BE2C (cell line): ENCODE results near the gene GNL3. TPM values are rescaled to one million over a fixed set of nuclear protein-coding genes. Genes with fewer than 3 reads are reported as not detected.

Experiments
- DNase-seq: peaks from one replicate; pipeline ENCODE4 v3.0.0-alpha.2; 2020
- H3K27me3 ChIP-seq: fragments of 250-450 bp; sonication (Bioruptor Pico); 2 replicates; pipeline ENCODE4 v1.5.1; 2020; ENCODE audit warnings: mild to moderate bottlenecking
- H3K36me3 ChIP-seq: fragments of 250-450 bp; sonication (Bioruptor Pico); 2 replicates; pipeline ENCODE4 v1.5.1; 2020; ENCODE audit warnings: mild to moderate bottlenecking
- H3K4me1 ChIP-seq: fragments of 250-450 bp; sonication (Bioruptor Pico); 2 replicates; pipeline ENCODE4 v1.5.1; 2020
- H3K4me3 ChIP-seq: 2 replicates; pipeline ENCODE4 v1.5.1; 2011; ENCODE audit warnings: low read depth, low read length
- H3K9me3 ChIP-seq: fragments of 250-450 bp; sonication (Bioruptor Pico); 2 replicates; pipeline ENCODE4 v1.5.1; 2020
- polyA plus RNA-seq: library from polyadenylated mRNA; unstranded; fragments of >200 nt; gene quantifications from one replicate; pipeline ENCODE4 v1.2.1, GENCODE V29; 2012; ENCODE audit warnings: low read depth, missing spikeins; ENCODE audit not compliant: insufficient read length, insufficient read depth
- TF ChIP-seq, protein P1 (sequence below): IDR thresholded peaks from 2 replicates; pipeline ENCODE4 v1.5.1; 2012; ENCODE audit warnings: mild to moderate bottlenecking, low read depth, low read length

GNL3 gene
- 75.2 TPM for polyA plus RNA-seq

DNA sequence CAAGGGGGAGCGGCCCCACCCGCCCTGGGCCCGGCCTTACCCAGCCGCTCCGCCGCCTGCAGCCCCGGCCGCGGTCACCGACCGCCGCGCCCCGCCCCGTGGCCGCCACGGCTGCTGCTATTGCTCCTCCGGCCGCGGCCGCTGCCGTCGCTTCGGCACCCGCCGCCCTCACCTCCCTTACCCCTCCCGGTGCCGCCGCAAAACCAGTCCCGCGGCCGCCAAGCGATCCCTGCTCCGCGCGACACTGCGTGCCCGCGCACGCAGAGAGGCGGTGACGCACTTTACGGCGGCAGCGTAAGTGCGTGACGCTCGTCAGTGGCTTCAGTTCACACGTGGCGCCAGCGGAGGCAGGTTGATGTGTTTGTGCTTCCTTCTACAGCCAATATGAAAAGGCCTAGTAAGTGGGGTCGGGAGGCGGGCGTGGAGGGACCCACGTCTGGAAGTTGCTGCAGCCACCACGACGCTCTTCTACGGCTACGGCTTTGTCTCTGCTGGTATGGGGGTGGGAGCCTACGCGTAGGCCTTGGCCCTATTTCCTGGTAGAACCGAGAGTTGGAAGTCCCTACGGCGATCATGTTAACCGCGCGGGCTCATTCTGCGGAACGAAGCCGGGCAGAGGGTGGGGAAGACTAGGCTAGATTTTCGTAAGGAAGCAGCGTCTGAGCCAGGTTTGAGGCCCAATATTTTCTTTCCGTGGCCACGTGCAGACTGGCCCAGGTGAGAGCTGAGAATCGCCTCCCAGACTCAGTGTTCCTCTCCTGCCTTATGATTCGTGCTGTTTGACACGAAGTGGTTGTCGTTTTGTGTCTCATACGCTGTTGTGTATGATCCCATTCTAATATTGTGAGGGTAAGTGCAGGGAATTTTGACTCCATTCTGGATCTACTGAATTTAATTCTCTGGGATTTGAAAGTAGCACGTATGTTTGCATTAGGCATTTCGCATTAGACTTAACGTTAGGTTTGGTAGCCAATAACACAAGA is at the start of gene GNL3, which contains the start of gene PBRM1:
GNL3 (plus strand) TSS at position 324 of the 983 bp plus-strand sequence; CDS start at position 385, 61 bp downstream.
PBRM1 (minus strand) TSS at position 205 of the 983 bp plus-strand sequence.
- TF ChIP-seq, protein P1, sequence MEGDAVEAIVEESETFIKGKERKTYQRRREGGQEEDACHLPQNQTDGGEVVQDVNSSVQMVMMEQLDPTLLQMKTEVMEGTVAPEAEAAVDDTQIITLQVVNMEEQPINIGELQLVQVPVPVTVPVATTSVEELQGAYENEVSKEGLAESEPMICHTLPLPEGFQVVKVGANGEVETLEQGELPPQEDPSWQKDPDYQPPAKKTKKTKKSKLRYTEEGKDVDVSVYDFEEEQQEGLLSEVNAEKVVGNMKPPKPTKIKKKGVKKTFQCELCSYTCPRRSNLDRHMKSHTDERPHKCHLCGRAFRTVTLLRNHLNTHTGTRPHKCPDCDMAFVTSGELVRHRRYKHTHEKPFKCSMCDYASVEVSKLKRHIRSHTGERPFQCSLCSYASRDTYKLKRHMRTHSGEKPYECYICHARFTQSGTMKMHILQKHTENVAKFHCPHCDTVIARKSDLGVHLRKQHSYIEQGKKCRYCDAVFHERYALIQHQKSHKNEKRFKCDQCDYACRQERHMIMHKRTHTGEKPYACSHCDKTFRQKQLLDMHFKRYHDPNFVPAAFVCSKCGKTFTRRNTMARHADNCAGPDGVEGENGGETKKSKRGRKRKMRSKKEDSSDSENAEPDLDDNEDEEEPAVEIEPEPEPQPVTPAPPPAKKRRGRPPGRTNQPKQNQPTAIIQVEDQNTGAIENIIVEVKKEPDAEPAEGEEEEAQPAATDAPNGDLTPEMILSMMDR, result no peak
- Histone ChIP-seq H3K9me3 (no peaks in the 10 kb centered on the region), H3K27me3 (no peaks in the 10 kb centered on the region), H3K4me1 (no peaks in the 10 kb centered on the region), H3K36me3 (peaks cover 50% of the 10 kb centered on the region), H3K4me3 (peak within 1 kb of the TSS; percentile 97)
- peak; percentile 89 for DNase-seq

DNA sequence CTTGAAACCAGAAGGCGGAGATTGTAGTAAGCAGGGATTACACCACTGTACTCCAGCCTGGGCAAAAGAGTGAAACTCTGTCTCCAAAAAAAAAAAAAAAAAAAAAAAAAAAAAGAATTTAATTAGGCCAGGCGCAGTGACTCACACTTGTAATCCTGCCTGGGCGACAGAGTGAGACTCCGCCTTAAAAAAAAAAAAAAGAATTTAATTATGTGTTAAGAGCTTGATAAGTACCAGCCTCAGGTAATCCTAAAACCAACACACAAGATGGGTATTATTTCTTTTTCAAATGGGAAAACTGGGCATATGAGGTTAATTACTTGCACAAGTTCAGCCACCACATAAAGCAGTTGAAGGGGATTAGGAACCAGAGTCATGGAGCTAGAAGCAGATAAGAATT is 49.2 kb upstream of the GNL3 start:
- TF ChIP-seq, protein P1, result no peak
- Histone ChIP-seq H3K36me3 (no peaks in the 10 kb centered on the region), H3K9me3 (no peaks in the 10 kb centered on the region), H3K4me3 (no peak overlapping the region), H3K27me3 (no peaks in the 10 kb centered on the region), H3K4me1 (no peaks in the 10 kb centered on the region)
- peak; percentile 8 for DNase-seq

DNA sequence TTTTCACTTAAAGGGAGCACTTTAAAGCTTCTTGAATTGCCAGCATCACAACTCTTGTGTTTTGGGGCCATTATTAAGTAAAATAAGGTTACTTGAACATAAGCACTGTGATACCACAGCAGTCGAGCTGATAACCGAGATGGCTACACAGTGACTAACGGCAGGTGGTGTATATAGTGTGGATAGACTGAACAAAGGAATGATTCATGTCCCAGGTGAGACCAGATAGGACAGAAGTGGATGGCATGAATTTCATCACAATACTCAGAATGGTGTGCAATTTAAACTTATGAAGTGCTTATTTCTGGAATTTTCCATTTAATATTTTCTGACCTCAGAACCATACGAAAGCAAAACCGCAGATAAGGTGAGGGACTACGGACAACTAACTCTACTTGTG is 40.3 kb upstream of the GNL3 start:
- TF ChIP-seq, protein P1, result no peak
- no peak for DNase-seq
- H3K27me3 ChIP-seq, result no peaks in the 10 kb centered on the region
- peaks cover 6% of the 10 kb centered on the region; the same call in 1 of the 2 replicates for H3K36me3 ChIP-seq
- no peaks in the 10 kb centered on the region for H3K4me1 ChIP-seq
- H3K4me3 ChIP-seq, result no peak overlapping the region
- no peaks in the 10 kb centered on the region for H3K9me3 ChIP-seq

DNA sequence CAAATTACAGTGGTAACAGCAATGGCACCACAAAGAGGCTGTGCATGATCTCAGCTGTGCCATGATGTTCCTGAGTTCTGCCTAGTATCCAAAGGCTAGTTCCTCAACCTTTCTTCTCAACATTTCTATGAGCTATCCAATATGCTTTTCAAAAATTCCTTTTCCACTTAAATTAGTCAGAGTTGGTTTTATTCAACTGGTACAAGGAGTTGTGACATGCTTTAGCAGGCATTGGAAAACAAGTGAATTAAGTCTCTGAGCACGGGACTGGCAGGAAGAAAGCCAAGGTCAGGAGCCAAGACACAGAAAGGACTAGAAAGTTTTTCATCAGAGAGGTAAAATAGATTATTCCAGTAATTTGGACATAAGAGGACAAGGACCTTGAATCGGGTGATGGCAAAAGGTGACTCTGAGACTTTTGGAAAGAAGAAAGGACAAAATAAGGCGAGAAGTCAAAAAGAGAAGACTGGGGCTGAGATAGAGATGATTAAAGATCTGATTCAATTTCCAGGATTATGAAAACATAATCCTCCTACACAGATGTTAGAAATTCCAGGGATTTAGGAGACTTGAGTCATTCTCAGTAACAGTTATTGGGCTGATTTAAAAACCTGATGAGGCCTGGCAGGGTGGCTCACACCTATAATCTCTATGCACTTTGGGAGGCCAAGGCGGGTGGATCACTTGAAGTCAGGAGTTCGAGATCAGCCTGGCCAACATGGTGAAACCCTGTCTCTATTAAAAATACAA is 36.2 kb upstream of the GNL3 start:
- H3K4me1 ChIP-seq, result no peaks in the 10 kb centered on the region
- DNase-seq, result no peak

DNA sequence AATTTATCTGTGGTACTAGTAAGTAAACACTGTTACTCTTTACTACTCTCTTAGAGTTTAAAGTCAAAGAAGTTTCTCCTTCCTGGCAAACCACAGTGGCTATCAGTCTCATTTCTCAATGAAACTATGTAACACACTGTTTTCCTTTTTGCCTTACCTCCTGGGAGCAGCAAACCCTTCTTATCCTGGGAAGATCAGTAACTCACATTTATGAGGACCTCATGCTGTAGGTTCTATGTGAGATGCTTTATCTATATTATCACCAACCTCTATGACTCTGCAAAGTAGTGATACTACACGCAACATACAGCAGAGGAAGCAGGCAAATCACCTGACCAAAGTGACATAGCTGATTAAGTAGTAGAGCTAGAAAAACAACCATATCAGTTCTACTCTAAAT is 35.4 kb upstream of the GNL3 start:
- Histone ChIP-seq H3K4me1 (no peaks in the 10 kb centered on the region), H3K9me3 (no peaks in the 10 kb centered on the region), H3K27me3 (no peaks in the 10 kb centered on the region), H3K4me3 (no peak overlapping the region), H3K36me3 (peaks cover 6% of the 10 kb centered on the region)
- DNase-seq, result no peak
- TF ChIP-seq, protein P1, result no peak

More for the DNA sequence above, 36.2 kb upstream of the GNL3 start:
- peaks cover 6% of the 10 kb centered on the region for H3K36me3 ChIP-seq
- TF ChIP-seq, protein P1, result no peak
- no peaks in the 10 kb centered on the region for H3K27me3 ChIP-seq
- no peak overlapping the region for H3K4me3 ChIP-seq
- H3K9me3 ChIP-seq, result no peaks in the 10 kb centered on the region
